Endothelial cell (in vitro differentiated cells): ENCODE measurements around the gene SORBS1. TPM values are rescaled to one million over a fixed set of nuclear protein-coding genes. Genes with fewer than 3 reads are reported as not detected.

Experiments used
- DNase-seq: peaks from one replicate; pipeline ENCODE4 v3.0.0; 2021; ENCODE audit warnings: low spot score
- H3K27ac Mint-ChIP-seq: one replicate; pipeline ENCODE4 v1.8.0; 2021; ENCODE audit warnings: mixed read lengths, inconsistent platforms; ENCODE audit not compliant: unreplicated experiment
- H3K27me3 Mint-ChIP-seq: one replicate; pipeline ENCODE4 v1.8.0; 2021; ENCODE audit warnings: mild to moderate bottlenecking, moderate library complexity, mixed read lengths, inconsistent platforms; ENCODE audit not compliant: unreplicated experiment
- H3K36me3 Mint-ChIP-seq: one replicate; pipeline ENCODE4 v1.8.0; 2021; ENCODE audit warnings: mild to moderate bottlenecking, low read depth, mixed read lengths, inconsistent platforms; ENCODE audit not compliant: unreplicated experiment
- H3K4me1 Mint-ChIP-seq: one replicate; pipeline ENCODE4 v1.8.0; 2021; ENCODE audit warnings: mild to moderate bottlenecking, mixed read lengths, inconsistent platforms; ENCODE audit not compliant: unreplicated experiment
- H3K4me3 Mint-ChIP-seq: one replicate; pipeline ENCODE4 v1.8.0; 2021; ENCODE audit warnings: mild to moderate bottlenecking, mixed read lengths, inconsistent platforms; ENCODE audit not compliant: unreplicated experiment
- H3K9me3 Mint-ChIP-seq: one replicate; pipeline ENCODE4 v1.8.0; 2021; ENCODE audit warnings: mixed read lengths, inconsistent platforms; ENCODE audit not compliant: unreplicated experiment
- CTCF ChIP-seq: fragments of 200-600 bp; sonication (generic); IDR thresholded peaks from one replicate; pipeline ENCODE4 v1.5.0; 2021; ENCODE audit warnings: antibody characterized with exemption; ENCODE audit not compliant: unreplicated experiment
- total RNA-seq: library from RNA; stranded (reverse); fragmentation: NEBNext Ultra II Directional; extraction: Animal tissue kit (Norgen Biotek cat#: 25700); gene quantifications from one replicate; pipeline ENCODE4 v1.2.1, GENCODE V29; 2021; ENCODE audit not compliant: unreplicated experiment

SORBS1 gene
- total RNA-seq, 1 donor from 2014 or later: 103 TPM

- Mint-ChIP-seq H3K9me3 (no peaks in the 10 kb centered on the region), H3K27ac (peak overlapping the region; percentile 96), H3K4me3 (peak overlapping the region; percentile 40), H3K27me3 (peaks cover 5% of the 10 kb centered on the region), H3K4me1 (peaks cover 35% of the 10 kb centered on the region), H3K36me3 (peaks cover 10% of the 10 kb centered on the region)
- TF ChIP-seq CTCF: no peak
- DNase-seq: peak; percentile 33
These were observed 292.7 kb downstream of the SORBS1 start for GRCh38 chr10:95268438-95268837.

GRCh38 chr10:95267251-95267650, 293.9 kb downstream of the SORBS1 start:
- Mint-ChIP-seq H3K27ac (no peak overlapping the region), H3K4me3 (no peak overlapping the region), H3K4me1 (peaks cover 34% of the 10 kb centered on the region), H3K9me3 (no peaks in the 10 kb centered on the region), H3K36me3 (peaks cover 18% of the 10 kb centered on the region), H3K27me3 (peaks cover 7% of the 10 kb centered on the region)
- no peak for DNase-seq
- no peak for TF ChIP-seq CTCF

- Mint-ChIP-seq H3K27me3 (peaks cover 7% of the 10 kb centered on the region), H3K4me1 (peaks cover 34% of the 10 kb centered on the region)
These were observed 294.5 kb downstream of the SORBS1 start for GRCh38 chr10:95266674-95267095.

GRCh38 chr10:95265572-95265971, 295.6 kb downstream of the SORBS1 start:
- peaks cover 36% of the 10 kb centered on the region for H3K4me1 Mint-ChIP-seq

More at GRCh38 chr10:95266674-95267095, 294.5 kb downstream of the SORBS1 start:
- no peak for DNase-seq
- Mint-ChIP-seq H3K9me3 (no peaks in the 10 kb centered on the region), H3K4me3 (no peak overlapping the region), H3K36me3 (peaks cover 21% of the 10 kb centered on the region), H3K27ac (peak overlapping the region; percentile 96)
- no peak for TF ChIP-seq CTCF

More at GRCh38 chr10:95265572-95265971, 295.6 kb downstream of the SORBS1 start:
- Mint-ChIP-seq H3K27ac (no peak overlapping the region), H3K4me3 (no peak overlapping the region), H3K36me3 (peaks cover 25% of the 10 kb centered on the region), H3K27me3 (peaks cover 9% of the 10 kb centered on the region), H3K9me3 (no peaks in the 10 kb centered on the region)
- no peak for DNase-seq
- TF ChIP-seq CTCF: no peak
